ENCODE data around the gene QTRT2.

Gene QTRT2

DNA sequence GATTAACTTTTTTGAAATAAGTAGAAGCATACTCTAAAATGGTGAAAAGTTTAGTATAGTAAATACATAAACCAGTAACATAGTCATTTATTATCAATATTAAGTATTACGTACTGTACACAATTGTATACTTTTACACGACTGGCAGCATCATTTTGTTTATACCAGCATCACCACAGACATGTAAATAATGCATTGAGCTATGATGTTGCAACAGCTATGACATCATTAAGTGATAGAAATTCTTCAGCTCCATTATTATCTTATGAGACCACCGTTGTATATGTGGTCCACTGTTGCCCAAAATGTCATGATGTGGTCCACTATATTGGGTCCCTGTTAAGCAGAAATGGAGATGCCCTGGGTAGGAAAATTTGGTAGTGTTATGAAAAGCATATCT lies 71.0 kb downstream of the QTRT2 start:
- no peak for DNase-seq

DNA sequence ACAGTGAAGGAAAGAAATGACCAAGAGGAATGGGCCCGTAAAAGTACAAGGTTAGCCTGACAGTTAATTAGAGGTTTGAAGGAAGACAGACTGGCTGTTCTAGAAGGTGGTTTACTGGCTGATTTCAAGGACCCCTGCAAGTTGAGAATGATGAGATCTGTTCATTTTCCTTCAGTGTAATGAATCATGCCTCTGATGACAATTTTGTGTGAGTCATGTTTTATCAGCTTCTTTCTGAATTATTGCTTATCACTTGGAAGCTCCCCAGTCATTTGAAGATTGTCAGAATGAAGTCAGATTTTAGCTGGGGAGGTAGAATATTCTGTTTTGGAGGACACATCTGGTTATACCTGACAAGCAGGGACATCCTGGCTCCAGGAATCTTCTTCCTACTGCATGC lies 71.7 kb downstream of the QTRT2 start:
- DNase-seq: no peak

- no peak for DNase-seq
These were observed 72.3 kb downstream of the QTRT2 start for GRCh38 chr3:114128826-114129225.

- DNase-seq: no peak
These were observed 76.0 kb downstream of the QTRT2 start for GRCh38 chr3:114132500-114132899.

DNA sequence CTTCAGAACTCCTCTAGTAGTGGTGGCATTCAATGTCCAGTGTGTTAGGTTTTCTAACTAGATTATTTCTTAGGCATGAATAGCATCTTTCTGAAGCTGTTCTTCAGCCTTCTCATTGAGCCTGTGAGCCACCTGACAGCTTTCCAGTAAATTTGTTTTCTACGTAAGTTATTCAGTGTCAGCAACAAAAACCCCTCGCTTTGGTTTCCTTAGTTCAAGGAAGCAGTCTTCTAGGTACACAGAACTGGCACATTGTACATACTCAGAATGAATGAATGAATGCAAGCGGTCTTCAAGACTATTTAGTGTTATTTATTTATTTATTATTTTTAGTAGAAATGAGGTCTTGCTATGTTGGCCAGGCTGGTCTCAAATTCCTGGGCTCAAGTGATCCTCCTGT lies 77.4 kb downstream of the QTRT2 start:
- no peak for DNase-seq

Measured in activated CD4-positive, alpha-beta T cell treated with anti-CD3 and anti-CD28 coated beads for 48 hours (primary cell).